ENCODE measurements around the gene DNMT3A.
A peak's percentile ranks its signal among the peaks of the same experiment; 100 is the strongest.

The DNMT3A gene

DNA sequence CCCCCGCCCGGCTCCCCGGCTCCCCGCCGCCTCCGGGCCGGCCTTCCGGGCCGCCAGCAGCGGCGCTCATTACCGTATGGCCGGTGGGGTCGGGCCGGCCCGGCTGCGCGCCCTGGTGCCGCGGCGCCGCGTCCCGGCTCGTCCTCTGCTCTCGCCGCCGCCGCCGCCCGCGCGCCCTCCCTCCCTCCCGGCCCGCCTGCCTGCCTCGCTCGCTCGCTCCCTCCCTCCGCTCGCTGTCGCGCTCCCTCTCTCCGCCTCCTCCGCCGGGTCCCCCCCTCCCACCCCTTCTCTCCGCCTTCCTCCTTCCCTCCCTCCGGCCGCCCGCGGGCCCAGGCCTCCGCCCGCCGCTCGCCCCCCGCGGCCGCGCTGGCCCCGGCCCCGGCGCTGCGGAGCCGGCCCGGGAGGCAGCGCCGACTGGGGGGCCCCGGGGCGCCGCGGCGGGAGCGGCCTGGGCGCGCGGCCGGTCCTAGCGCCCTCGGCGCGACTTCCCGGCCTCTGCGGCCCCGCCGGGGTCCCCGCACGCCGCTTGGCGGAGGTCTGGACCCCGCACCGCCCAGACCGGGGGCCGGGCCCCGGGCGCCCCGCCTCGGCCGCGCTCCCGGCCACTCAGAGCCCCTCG lies at the start of gene DNMT3A:
TSS of gene DNMT3A (minus strand) at position 173 of the 619 bp plus-strand sequence. CDS start 27,941 bp downstream, outside the sequence.
- DNase-seq (ENCODE audit: low read depth), result peak; percentile 45

DNA sequence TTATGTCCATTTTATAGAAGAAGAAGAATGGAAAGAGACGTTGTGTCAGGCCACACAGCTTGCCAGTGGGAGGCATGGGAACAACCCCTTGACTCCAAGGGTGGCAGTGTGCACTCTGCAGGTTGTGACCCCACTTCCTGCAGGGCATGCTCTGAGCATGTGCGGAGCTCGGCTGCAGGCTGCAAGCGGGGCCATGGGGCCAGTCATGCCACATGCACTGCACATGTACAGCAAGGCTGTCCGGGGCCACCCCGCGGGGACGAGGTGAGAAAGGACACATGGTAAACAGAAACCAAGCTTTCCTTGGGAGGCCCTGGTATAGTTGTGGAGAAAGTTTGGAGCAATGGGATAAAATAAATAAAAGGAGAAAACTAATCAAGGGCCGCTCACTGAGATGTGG lies 47.4 kb upstream of the DNMT3A start:
- DNase-seq (ENCODE audit: low read depth), result no peak

DNA sequence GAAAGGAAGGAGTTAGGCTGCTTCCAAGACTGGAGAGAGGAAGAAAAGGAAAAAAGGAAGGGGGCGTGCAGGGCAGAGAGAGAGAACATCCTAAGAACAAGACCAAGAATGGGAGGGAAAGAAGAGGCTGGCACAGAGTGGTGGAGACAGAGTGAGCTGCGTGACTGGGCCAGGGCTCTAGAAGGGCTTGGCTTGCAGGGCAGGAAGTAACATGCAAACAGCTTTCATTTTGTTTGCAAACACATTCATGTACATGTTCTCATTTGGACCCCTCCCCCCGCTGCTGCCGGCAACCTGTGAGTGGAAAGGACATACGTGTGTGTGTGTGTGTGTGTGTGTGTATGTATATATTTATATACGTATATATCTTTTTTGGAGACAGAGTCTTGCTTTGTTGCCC lies 46.8 kb upstream of the DNMT3A start:
- DNase-seq (ENCODE audit: low read depth), result no peak

DNA sequence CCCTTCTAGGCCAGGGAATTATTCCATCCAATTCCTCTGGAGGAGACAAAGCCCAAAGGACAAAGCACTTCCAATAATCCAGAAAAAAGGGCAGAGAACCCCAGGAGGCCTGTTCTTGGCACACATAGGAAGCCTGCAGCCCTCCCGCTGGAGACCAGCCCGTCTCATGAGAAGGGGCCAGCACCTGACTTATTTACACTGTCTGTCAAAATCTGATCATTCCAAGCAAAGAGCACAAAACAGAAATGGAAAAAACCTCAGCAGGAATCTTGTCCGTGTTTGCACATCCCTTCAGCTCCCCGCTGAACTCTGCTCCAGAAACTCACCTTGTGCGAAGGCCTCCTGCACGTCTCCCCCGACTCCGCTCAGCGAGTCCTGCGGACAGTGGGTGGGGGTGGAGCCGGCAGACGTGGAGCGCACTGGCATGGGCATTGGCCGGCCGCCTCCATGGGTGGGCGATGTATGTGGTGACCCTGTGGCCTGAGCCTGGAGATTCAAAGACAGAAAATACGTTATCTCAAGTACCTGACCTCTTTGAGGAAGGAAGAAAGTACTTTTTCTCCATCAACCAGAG lies 46.2 kb upstream of the DNMT3A start:
- DNase-seq (ENCODE audit: low read depth), result no peak

DNA sequence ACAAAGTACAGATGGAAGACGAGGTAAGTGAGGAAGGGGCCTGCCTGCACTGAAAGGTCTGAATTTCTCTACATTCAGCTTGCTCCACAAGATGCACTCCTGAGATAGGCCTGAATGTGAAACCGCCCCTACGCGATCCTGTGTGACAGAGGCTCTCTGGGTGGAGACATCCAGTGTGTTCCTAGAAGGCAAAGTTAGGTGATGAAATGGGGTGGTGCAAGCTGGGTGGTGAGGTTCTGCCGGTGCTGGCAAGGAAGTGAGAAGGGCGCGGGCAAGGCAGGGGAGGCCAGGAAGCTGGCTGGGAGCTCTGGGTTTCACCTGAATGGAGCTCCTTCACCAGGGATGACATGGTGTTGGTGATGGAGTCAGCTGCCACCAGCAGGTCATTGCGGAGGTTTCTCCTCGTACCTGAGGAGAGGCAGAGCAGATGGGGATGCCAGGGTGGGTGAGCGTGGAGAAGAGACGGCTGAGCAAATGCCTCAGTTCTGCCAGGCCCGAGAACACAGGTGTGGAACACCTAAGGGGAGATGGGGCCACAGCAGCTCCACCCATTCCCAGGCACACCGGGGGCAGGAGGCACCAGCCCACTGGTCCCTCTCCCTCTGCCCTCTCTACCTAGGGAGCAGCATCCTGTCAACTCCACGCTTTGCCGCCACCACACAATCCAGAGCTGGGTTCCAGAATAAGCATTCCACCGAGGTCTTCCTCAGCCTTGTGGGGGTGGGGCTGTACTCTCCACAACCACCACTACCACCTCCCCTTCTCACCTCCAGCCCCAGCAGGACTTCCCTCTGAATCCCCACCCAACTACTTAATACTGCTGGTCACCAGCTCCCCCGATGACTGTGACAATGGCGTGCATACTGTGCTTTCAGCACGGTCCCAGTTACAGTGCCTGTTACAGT lies 45.5 kb upstream of the DNMT3A start:
- no peak for DNase-seq (ENCODE audit: low read depth)

DNA sequence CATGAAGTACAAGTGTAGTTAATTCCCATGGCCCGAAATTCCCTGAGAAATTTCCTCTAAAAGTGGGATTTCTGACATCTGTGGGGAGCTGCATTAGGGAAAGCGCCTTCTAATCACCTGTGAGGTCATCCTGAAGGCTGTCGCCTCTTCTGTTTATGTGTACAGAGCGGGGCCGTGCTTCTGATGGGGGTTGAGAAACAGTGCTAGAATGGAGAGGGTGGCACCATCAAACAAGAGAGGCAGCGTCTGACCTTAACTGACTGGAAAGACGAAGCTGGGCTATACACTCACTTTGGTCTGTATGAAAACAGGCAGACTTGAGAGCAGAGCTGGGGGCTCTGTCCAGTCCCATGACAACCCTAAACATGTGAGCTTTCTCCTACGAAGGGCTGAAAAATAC lies 44.2 kb upstream of the DNMT3A start:
- no peak for DNase-seq (ENCODE audit: low read depth)

DNA sequence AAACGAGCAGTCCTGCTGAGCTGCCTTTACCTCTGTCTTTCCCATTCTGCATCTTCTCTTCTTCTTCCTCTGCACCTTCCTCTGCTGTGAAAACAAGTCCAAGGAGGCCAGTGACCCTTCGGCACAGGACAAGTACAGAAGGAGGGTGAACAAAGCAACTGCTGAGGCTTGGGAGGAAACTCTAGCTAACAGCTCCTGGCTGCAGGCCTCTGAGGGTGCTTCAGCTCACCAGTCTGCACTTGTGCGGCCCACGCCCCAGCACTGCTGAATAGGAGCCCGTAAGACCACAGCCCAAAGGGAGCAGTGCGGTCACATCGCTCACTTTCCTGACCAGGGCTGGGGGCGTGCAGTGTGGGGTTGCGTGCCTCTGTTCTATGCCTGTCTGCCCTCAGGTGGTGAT lies 42.1 kb upstream of the DNMT3A start:
- no peak for DNase-seq (ENCODE audit: low read depth)

DNA sequence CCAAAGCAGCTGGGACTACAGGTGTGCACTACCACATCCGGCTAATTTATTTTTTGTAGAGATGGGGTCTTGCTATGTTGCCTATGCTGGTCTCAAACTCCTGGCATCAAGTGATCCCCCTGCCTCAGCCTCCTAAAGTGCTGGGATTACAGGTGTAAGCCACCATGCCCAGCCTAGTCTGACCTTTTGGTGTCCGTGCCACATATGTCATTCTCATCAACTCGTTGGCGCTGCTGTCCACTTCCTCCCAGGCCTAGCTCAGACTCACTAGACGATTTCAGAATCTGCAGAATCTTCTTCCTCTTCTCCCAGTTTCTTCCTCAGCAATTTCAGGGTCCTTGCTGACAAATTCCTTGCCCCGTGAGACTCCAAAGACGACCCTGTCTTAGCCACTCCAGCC lies 39.8 kb upstream of the DNMT3A start:
- DNase-seq (ENCODE audit: low read depth), result no peak

DNA sequence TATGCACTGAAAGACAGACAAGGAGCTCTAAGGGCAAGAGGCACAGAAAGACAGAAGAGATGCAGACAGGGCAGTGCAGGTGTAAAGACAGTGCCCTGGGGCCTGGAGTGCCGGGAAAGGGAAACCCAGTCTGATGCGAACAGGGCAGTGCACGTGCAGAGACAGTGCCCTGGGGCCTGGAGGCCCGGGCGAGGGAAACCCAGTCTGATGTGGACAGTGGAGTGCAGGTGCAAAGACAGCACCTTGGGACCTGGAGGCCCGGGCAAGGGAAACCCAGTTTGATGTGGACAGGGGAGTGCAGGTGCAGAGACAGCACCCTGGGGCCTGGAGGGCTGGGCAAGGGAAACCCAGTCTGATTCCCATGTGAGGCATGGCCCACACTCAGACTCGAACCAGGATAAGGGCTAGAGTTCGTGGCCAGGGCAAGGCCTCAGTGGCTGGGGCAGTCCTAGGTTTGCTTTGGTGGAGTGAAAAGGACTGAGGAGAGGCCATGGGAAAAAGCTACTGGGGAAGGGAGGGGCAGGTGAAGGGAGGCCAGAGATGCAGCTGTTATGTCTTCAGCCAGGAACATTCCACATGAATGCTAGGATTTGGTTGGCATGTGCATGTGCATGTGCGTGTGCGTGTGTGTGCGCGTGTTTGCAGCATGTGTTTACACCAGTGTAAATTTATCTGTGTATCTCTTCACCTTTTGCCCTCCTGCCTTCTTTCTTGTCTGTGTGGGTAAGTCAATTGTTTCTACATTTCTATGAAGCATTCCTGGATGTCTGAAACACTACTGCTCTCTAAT lies 39.1 kb upstream of the DNMT3A start:
- DNase-seq (ENCODE audit: low read depth), result no peak

DNA sequence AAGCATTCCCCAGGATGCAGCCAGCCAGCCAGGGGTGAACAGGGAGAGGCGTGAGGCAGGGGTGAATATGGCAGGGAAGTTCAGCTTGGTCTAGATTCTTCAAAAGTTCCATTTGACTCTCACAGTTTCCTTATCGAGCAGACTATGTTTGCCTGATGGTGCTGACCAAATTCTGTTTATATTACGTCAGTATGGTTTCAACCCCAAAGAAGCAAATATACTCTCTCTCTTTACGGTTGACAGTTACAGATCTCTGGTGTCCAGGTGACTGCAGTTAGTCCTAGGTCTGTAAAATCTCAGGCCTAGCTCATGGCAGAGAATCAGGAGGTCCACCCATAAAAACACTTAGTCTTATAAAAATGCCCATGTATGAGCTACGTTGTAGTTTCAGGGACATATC lies 38.3 kb upstream of the DNMT3A start:
- no peak for DNase-seq (ENCODE audit: low read depth)

DNA sequence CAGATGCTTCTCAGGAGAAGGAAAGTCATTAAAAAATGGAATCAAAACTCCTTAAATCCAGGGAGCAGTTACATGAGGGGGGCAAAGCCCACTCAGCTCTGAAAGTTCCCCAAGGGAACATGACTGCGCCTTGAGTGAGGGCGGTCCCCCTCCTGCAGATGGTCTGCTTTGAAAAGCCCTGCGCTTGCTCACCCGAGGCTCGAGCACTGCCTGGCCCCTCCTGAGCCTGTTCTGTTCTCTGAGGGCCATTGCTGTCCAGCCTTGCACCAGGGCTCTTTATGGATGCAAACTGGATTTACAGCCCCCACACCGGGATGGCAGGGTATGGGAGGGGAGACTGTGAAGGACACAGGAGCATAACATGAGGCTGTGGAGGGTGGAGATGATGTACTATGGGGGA lies 37.8 kb upstream of the DNMT3A start:
- no peak for DNase-seq (ENCODE audit: low read depth)

DNA sequence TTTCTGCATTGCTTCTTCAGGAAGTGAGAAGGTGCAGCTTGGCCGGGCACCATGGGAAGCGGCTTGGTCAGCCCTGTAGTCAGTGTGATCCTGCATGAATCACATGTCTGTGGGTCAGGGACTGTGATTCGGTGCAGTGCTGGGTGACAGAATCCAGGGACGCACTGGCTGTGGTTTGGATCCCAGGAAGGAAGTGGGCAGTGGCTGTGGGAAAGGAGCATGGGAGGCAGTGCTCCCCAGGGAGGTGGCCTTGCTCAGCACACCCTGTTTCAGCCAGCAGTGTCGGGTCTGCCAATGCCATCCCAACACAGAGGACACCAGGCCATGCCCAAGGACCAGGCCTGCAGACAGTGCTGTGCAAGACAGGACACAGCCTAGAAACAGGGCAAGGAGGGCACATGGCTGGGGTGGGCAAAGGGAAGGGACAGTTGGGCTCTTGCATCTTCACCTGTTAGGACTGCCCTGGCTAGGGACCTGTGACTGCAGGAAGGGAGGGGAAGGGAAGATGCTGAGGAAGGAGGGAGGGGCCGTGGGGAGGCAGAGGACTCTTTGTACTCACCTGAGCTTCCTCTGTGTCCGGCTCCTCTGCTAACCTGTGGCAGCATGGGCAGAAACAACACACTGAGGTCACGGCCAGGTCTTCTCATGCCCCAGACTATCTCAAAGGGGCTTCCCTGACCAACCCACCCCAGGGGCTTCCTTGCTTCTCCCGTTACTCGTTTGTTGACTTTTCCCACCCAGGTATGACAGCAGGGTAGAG lies 37.2 kb upstream of the DNMT3A start:
- no peak for DNase-seq (ENCODE audit: low read depth)

DNA sequence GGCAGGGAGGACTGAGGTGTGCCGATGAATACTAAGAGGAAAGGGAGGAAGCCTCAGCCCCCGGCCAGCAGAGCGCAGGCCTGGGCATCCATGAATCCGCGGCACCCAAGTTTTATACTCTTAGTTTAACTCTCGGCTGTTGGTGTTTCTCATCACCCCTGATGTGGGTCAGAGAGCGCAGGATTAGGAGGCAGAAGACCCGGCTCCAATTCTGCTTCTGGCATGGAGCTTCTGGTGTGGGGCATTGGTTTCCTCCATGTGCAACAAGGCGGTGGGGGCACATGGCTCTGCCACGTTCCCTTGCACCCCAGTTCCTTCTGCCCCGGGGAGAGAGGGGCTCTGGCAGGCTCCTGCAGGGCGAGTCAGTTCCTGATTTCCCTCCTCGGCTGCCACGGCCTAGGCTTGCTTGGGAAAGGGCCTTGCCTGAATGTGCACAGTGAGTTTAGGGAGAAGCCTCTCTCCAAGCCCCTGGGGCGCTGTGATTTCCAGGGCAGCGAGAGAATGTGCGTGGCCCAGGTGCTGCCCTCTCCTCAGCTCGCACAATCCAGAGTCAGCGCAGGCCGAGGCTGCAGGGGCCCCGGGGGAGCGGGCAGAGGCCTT lies 36.2 kb upstream of the DNMT3A start:
- no peak for DNase-seq (ENCODE audit: low read depth)

DNA sequence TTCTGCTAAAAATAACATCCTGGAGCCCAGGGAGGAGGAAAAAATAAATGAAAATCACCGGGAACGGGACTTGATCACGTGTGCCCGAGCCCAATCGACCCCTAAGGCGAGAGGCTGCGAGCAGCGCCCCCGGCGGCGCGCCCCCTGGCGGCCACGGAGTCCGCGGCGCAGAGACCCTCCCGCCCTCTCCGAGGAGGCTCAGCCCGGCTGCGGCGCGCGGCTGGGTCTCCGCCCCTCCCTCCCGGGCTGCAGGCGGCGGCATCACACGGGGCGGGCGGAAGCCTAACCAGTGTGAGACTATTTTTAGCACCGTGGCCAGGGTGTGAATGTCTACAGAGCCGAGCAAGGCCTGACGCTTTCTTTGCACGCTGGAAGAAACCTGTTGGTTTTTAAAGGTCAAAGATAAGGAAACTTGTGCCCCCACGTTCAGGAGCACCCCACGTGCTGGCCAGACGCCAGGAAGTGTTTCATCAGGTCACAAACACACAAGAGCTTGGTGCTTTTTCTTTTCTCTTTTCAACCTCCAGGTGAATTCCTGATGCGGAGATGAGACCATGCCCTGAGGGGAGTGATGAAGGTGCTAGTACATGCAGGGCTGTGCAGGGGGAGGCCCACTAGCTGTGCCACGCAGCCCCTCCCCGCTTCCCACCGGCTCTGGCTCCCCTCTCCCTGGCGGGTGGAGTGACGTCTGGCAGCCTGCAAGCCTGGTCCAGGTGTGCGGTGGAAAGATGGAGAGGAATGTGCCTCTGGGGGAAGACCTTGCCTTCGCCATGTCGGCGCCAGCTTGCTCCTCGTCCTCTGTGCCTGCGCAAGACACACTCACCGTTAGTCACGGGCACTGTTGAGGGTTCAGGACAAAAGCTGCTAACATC lies 35.3 kb upstream of the DNMT3A start:
- DNase-seq (ENCODE audit: low read depth), result peak; percentile 89

DNA sequence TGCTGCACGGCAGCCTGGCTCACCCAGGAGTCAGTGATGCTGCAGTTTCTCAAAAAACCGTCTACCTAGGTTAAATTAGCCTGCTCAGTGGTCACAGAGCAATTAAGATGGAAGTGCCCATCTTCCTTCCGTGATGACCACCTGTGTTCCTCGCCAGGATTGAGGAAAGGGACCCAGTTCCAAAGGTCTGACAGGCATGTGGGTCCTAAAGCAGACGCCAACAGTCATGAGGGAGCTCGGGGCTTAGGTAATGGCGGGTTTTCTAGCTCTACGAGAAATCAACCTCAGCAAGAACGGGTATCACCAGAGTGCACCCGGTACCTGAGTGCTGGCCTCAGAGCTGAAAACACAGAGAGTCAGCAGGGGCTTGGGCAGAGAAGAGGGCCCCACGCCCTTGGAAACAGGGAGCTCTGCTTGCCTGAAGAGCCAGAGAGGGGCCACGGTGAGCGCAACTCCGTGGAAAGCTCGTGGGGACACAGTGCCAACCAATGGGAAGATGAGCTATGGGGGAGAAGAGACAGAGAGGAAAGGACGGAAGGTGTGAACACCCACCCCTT lies 34.3 kb upstream of the DNMT3A start:
- DNase-seq (ENCODE audit: low read depth), result no peak

DNA sequence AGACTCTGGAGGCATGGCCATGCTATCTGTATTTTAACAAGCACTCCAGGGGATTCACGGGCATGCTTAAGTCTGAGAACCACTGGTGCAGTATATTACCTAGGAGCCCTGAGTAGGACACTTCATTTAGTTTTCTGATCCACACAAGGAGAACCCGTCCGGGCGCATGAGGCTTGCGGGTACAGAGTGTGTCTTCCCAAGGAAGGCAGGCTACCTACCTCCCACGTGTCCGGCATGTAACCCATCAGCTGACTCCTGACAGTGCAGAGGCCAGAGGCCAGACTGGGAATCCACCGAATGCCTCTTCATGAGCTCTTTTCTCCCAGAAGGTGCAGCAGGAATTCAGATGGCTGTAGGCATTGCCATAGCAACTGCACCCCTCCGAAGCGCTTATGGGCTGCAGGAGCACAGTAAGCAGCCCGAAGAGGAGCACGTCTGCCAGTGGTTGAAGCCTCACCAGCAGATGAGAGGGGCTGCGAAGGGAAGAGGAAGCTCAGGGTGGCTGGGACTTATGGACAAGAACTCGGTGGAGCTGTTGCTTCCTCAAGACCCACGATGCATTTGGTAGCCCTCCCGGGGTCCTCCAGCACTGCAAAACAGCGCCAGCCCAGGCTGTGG lies 33.8 kb upstream of the DNMT3A start:
- DNase-seq (ENCODE audit: low read depth), result no peak

DNA sequence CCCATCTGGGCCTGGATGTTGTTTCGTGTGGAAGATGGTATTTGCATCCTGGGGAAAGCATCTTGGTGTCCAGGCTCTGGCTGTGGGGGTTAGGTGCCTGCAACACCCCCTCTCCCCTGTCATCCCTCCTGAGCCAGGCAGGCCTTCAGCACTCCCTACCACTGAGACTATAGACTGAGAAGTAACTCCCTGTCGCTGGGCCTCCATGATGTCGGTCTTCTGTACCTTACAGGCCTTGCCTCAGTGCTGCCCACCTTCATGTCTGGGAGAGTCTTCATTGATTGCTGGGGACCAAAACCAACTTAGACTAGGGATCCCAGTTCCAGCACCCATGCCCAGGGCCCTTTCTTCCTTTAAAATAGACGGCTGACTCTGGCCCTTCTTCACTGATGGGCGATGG lies 33.1 kb upstream of the DNMT3A start:
- DNase-seq (ENCODE audit: low read depth), result no peak

DNA sequence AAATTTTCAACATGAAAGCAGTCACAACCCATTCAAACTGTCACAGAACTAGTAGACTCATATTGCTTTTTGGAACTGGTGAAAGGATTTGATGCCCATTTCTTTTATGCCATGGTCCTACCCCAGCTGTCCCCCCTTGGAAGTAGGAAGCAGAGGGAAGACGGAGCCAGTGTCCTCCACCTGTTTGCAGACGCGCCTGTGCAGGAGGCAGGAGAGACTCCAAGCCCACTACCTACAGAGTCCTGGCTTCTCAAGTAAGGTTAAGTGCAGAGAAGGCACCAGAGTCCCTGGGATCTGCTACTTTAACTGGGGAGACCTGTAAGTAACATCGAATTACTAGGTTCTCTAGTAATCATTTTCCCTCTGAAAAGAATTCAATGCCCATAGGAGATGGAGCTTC lies 32.7 kb upstream of the DNMT3A start:
- DNase-seq (ENCODE audit: low read depth), result no peak

DNA sequence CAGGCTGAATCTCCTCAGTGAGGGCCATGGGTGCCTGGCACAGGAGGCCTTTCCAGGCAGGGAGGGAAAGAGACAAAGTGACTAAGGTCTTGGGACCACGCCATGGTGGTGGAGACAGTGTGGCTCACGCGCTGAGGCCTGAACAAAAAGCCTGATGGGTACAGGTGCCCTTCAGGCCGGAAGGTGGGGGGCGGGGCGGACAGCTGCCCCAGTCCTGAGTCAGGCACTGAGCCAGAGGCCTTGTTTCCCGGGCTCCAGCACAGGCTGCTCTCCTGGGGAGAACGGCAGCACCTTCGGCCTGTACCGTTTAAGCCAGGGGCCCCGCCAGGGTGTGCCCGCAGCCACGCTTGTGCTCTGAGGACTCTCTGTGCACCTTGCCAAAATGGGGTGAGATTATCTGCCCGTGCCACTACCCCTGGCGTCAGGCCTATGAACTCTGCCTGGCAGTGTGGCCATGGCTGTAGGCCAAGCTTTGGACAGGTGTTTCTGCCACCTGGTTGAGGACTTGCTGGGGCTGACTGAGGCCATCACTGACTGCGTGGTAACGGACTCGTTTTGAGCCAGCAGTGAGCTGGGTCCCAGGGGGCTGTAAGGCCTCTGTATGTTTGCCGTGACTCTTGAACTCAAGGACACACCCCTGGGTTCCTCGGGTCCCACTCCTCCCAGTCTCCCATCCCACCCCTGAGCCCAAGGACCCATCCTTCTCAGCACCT lies 31.7 kb upstream of the DNMT3A start:
- DNase-seq (ENCODE audit: low read depth), result no peak
